NCI-H1436 treated with DMSO at 0.1 percent for 48 hours (cell line): ENCODE results near the gene COPE.

Source experiments
- DNase-seq: peaks from one replicate; lab custom pipeline; 2025; lab: John Stamatoyannopoulos, UW

COPE gene

DNA sequence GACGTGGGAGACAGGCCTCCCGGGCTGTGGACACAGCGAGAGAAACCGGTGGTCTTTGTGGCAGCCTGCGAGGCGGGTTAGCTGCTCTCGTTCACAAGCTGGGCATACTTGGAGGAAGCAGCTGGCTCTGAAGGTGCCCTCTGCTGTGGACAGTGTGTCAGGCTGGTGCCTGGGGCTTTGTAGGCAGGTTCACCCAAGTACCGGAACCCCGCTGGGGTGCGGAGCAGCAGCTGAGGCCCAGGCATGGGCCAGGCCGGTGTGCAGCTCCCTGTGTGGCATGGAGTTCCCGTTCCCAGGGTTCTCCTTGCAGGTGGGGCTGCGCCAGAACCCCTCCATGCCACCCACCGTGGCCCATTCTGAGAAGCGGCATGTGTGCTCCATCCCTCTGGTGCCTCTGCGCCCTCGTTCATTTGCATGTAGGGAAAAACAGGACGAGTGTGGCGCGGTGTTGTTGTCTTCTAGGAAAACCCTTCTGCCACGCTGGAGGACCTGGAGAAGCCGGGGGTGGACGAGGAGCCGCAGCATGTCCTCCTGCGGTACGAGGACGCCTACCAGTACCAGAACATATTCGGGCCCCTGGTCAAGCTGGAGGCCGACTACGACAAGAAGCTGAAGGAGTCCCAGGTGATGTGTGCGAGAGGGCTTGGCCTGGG lies 67.4 kb downstream of the COPE start:
- DNase-seq: no peak

DNA sequence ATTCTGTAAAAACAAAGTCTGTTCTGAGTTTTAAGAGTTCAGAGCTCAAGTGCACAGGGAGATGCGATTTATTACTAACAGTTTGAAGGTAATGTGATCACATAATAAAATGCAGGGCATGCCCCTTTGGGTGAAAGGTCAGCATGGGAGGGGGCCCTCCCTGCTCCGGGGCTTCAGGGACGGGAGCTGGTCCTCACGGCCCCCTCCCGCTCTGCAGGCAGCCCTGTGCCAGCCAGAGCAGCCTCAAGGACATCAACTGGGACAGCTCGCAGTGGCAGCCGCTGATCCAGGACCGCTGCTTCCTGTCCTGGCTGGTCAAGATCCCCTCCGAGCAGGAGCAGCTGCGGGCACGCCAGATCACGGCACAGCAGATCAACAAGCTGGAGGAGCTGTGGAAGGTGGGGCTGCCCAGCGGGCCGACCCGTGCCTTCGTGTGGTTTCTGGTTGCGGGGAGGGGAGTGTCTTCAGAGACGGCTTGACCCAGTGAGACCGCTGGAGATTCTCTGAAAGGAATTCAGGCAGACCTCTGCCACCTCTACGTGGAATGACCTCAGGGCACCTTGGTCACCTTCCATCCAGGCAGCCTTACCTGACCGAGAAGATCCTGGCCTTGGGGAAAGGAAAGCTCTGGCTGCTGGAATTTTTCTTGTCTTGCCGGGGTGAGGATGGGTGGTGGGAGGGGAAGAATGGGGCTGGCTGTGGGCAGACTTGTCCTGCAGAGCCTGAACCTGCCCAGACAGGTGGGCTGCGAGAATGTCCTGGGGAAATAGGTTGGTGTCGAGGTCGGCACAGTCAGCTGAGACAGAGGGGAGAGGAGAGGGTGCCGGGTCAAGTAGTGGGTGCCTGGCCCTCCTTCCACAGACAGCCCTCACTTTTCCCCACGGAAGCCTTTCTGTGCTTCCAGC lies 68.5 kb downstream of the COPE start:
- no peak for DNase-seq

DNA sequence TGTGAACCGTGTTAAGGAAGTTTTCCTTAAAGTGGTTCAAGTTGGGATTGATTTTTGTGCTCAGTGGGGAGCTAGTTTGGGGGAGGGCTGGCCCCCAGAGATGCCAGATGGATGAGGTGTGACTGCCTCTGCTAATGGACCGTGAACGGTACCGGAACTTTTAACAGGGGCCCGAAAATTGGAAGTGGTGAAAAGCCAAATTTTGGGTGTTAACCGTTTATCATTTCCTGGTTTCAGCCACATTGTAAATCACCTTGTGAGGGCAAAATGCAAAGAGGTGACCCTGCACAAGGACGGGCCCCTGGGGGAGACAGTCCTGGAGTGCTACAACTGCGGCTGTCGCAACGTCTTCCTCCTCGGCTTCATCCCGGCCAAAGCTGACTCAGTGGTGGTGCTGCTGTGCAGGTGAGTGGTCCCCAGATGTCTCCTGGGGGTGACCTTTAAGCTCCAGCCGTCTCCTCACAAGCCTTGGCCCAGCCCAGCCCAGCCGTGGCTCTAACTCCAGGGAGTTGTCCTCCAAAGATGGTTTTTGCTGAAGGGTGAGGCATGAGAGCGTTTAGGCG lies 69.3 kb downstream of the COPE start:
- DNase-seq: no peak
